Gastrocnemius medialis (tissue), 4 donors: ENCODE data around the gene KRT73. TPM values are rescaled to one million over a fixed set of nuclear protein-coding genes. Genes with fewer than 3 reads are reported as not detected.
"Not testable (repeated sequence)": the region's sequence is repeated elsewhere in the genome, so short reads cannot be mapped to it uniquely, and the experiment has no call there.

Experiments
- ATAC-seq, 2 donors: fragments of 150-250 bp; one replicate each; pipeline ENCODE4 v1.9.1; 2016
- DNase-seq, 2 donors: peaks; one replicate each; pipeline ENCODE4 v3.0.0-alpha.2; 2019
- H3K27ac ChIP-seq, 4 donors: fragments of 200-600 bp; sonication (generic); 1 replicate in 1 of 4; 2 replicates in 3 of 4; pipeline ENCODE4 v1.5.1; 2016 to 2018; ENCODE audit warnings: mild to moderate bottlenecking in 2 of 4, moderate library complexity in 1 of 4
- H3K27me3 ChIP-seq, 3 donors: fragments of 200-600 bp; sonication (generic) in 2 of 3; 1 replicate in 1 of 3; 2 replicates in 2 of 3; pipeline versions ENCODE4 v1.5.1 to v1.6.0; 2016 to 2019; ENCODE audit warnings: mild to moderate bottlenecking in 1 of 3, moderate library complexity in 1 of 3
- H3K36me3 ChIP-seq, 2 donors: fragments of 200-600 bp; sonication (generic) in 1 of 2; one replicate each; pipeline ENCODE4 v1.5.1; 2017 to 2018
- H3K4me1 ChIP-seq, 2 donors: fragments of 200-600 bp; sonication (generic) in 1 of 2; one replicate each; pipeline ENCODE4 v1.5.1; 2016 to 2017; ENCODE audit warnings: mild to moderate bottlenecking in 2 of 2
- H3K4me3 ChIP-seq, 4 donors: fragments of 200-600 bp; sonication (generic) in 3 of 4; 1 replicate in 1 of 4; 2 replicates in 3 of 4; pipeline ENCODE4 v1.5.1; 2016 to 2019; ENCODE audit warnings: mild to moderate bottlenecking in 2 of 4
- H3K9me3 ChIP-seq, 3 donors: fragments of 200-600 bp; sonication (generic) in 2 of 3; 1 replicate in 1 of 3; 2 replicates in 2 of 3; pipeline ENCODE4 v1.5.1; 2016 to 2019
- CTCF ChIP-seq, 5 experiments: fragments of 450-650 bp in 3 of 5; fragments of 200-600 bp in 2 of 5; sonication (generic) in 2 of 5; IDR thresholded peaks in 4 of 5; conservative IDR thresholded peaks in 1 of 5; 1 replicate in 4 of 5; 2 replicates in 1 of 5; pipeline ENCODE4 v1.5.1; 2016 to 2019; ENCODE audit warnings: antibody characterized with exemption in 5 of 5, mild to moderate bottlenecking in 3 of 5, moderate library complexity in 3 of 5
- POLR2A ChIP-seq, 2 donors: fragments of 450-650 bp; IDR thresholded peaks; one replicate each; pipeline ENCODE4 v1.6.1; 2017; ENCODE audit warnings: antibody characterized with exemption in 2 of 2, mild to moderate bottlenecking in 2 of 2, moderate library complexity in 2 of 2
- in situ Hi-C, 4 donors: fragments of 200-750 bp; cut with MboI; loops; one replicate each; pipeline versions ENCODE4 v1.15.0 to v1.8.0; 2017; ENCODE audit warnings: low sequenced_read_pairs in 4 of 4
- intact Hi-C: fragments of 100-400 bp; cut with DNase I; formaldehyde crosslinking; loops from one replicate; pipeline ENCODE4 v1.15.1; 2023; ENCODE audit warnings: low total_unique reads
- total RNA-seq, 4 donors: library from RNA; depleted of rRNA; stranded (reverse); fragments of >200 nt; gene quantifications; one replicate each; pipeline versions ENCODE4 v1.1.0 to v1.2.3, GENCODE V29; 2016

KRT73 gene
- total RNA-seq, 4 donors from 2014 or later, result not detected

- no peak for DNase-seq
- in situ Hi-C loops, result no loop called here
- intact Hi-C loops, result no loop called here
These were observed 17.9 kb downstream of the KRT73 start for GRCh38 chr12:52600475-52600874.

GRCh38 chr12:52600071-52600470 lies 18.3 kb downstream of the KRT73 start:
- no peak for DNase-seq
- Histone ChIP-seq H3K36me3 (no peaks in the 10 kb centered on the region), H3K9me3 (no peaks in the 10 kb centered on the region), H3K4me1 (no peaks in the 10 kb centered on the region), H3K27ac (no peak overlapping the region), H3K4me3 (no peak overlapping the region), H3K27me3 (peaks cover 15 to 32% (median 20%) of the 10 kb centered on the region in 3 donors)
- in situ Hi-C loops, result no loop called here
- no peak for TF ChIP-seq POLR2A (IDR thresholded peaks at IDR 0.05)
- no peak for TF ChIP-seq CTCF (IDR thresholded peaks at IDR 0.05 in 4 of 5, conservative IDR thresholded peaks at IDR 0.05 in 1 of 5)
- no peak for ATAC-seq
- intact Hi-C loops, result no loop called here

More at GRCh38 chr12:52600475-52600874, 17.9 kb downstream of the KRT73 start:
- no peaks in the 10 kb centered on the region for H3K4me1 ChIP-seq
- peaks cover 15 to 32% (median 20%) of the 10 kb centered on the region in 3 donors for H3K27me3 ChIP-seq
- H3K36me3 ChIP-seq, result no peaks in the 10 kb centered on the region
- ATAC-seq, result no peak
- no peak overlapping the region for H3K27ac ChIP-seq
- no peak overlapping the region for H3K4me3 ChIP-seq
- TF ChIP-seq POLR2A (IDR thresholded peaks at IDR 0.05), result no peak
- TF ChIP-seq CTCF (IDR thresholded peaks at IDR 0.05 in 4 of 5, conservative IDR thresholded peaks at IDR 0.05 in 1 of 5), result no peak
- H3K9me3 ChIP-seq, result no peaks in the 10 kb centered on the region

- peaks cover 15 to 32% (median 20%) of the 10 kb centered on the region in 3 donors for H3K27me3 ChIP-seq
- no peaks in the 10 kb centered on the region for H3K9me3 ChIP-seq
- TF ChIP-seq CTCF (IDR thresholded peaks at IDR 0.05 in 4 of 5, conservative IDR thresholded peaks at IDR 0.05 in 1 of 5), result no peak
- no peak for TF ChIP-seq POLR2A (IDR thresholded peaks at IDR 0.05)
- ATAC-seq (no peak), DNase-seq (no peak)
- H3K4me1 ChIP-seq, result no peaks in the 10 kb centered on the region
- in situ Hi-C loops, result loop anchor here in 1 of 4 donors (25.0 kb wide), 2 partner anchors 288 to 388 kb away; no protein-coding TSS in a partner anchor
- no peak overlapping the region for H3K4me3 ChIP-seq
- intact Hi-C loops, result no loop called here
- no peak overlapping the region for H3K27ac ChIP-seq
- no peaks in the 10 kb centered on the region for H3K36me3 ChIP-seq
These were observed 19.4 kb downstream of the KRT73 start for GRCh38 chr12:52598966-52599365.

- in situ Hi-C loops, result loop anchor here in 2 of 4 donors (5.0 to 25.0 kb wide), 3 partner anchors 288 to 393 kb away; no protein-coding TSS in a partner anchor
- H3K27me3 ChIP-seq, DNase-seq: not testable (repeated sequence)
These were observed 24.1 kb downstream of the KRT73 start for GRCh38 chr12:52594237-52594636.

GRCh38 chr12:52591521-52591920 lies 26.8 kb downstream of the KRT73 start:
- ATAC-seq, result no peak
- in situ Hi-C loops, result loop anchor here in 2 of 4 donors (5.0 to 25.0 kb wide), 3 partner anchors 291 to 396 kb away; no protein-coding TSS in a partner anchor
- intact Hi-C loops, result no loop called here

More at GRCh38 chr12:52594237-52594636, 24.1 kb downstream of the KRT73 start:
- H3K9me3 ChIP-seq, H3K4me3 ChIP-seq, H3K4me1 ChIP-seq, H3K36me3 ChIP-seq, intact Hi-C loops, H3K27ac ChIP-seq, ATAC-seq: not testable (repeated sequence)

More at GRCh38 chr12:52591521-52591920, 26.8 kb downstream of the KRT73 start:
- H3K27me3 ChIP-seq, result no peaks in the 10 kb centered on the region
- no peak overlapping the region for H3K4me3 ChIP-seq
- no peaks in the 10 kb centered on the region for H3K4me1 ChIP-seq
- H3K36me3 ChIP-seq, result no peaks in the 10 kb centered on the region
- DNase-seq, result no peak
- no peaks in the 10 kb centered on the region for H3K9me3 ChIP-seq
- TF ChIP-seq POLR2A (IDR thresholded peaks at IDR 0.05) (no peak), CTCF (IDR thresholded peaks at IDR 0.05 in 4 of 5, conservative IDR thresholded peaks at IDR 0.05 in 1 of 5) (no peak)
- H3K27ac ChIP-seq, result no peak overlapping the region
